WTC11 (cell line): ENCODE results near the gene PIK3CG.
"Not testable (repeated sequence)": the region's sequence is repeated elsewhere in the genome, so short reads cannot be mapped to it uniquely, and the experiment has no call there.

Source experiments
- ELF4 ChIP-seq: sonication (generic); formaldehyde crosslinking; IDR thresholded peaks from 2 replicates; pipeline ENCODE4 v1.8.1; 2022; ENCODE audit warnings: low read depth, mild to moderate bottlenecking, moderate library complexity, missing genetic modification reagents
- ETV6 ChIP-seq: sonication (generic); formaldehyde crosslinking; IDR thresholded peaks from 2 replicates; pipeline ENCODE4 v1.8.1; 2022; ENCODE audit warnings: mild to moderate bottlenecking, missing genetic modification reagents
- MXD4 ChIP-seq: fragments of 250-450 bp; sonication (Bioruptor Pico); IDR thresholded peaks from 2 replicates; pipeline ENCODE4 v1.8.0; 2021; ENCODE audit warnings: mild to moderate bottlenecking, moderate library complexity, borderline replicate concordance
- MYBL2 ChIP-seq: sonication (generic); formaldehyde crosslinking; IDR thresholded peaks from 2 replicates; pipeline ENCODE4 v1.8.1; 2023; ENCODE audit warnings: mild to moderate bottlenecking, moderate library complexity, missing genetic modification reagents
- NFYB ChIP-seq: sonication (generic); formaldehyde crosslinking; conservative IDR thresholded peaks from 2 replicates; pipeline ENCODE4 v1.8.0; 2022; ENCODE audit warnings: low read depth, missing genetic modification reagents
- NR3C1 ChIP-seq: sonication (generic); formaldehyde crosslinking; conservative IDR thresholded peaks from 2 replicates; pipeline ENCODE4 v1.8.1; 2023; ENCODE audit warnings: low read depth, mild to moderate bottlenecking, missing genetic modification reagents
- TF ChIP-seq, protein P1 (sequence below): sonication (generic); formaldehyde crosslinking; IDR thresholded peaks from 2 replicates; pipeline ENCODE4 v1.8.1; 2023; ENCODE audit warnings: mild to moderate bottlenecking, missing genetic modification reagents, moderate library complexity
- TF ChIP-seq, protein P2 (sequence below): fragments of 200-600 bp; IDR thresholded peaks from 2 replicates; pipeline ENCODE4 v1.8.0; 2022; ENCODE audit warnings: antibody characterized with exemption
- TF ChIP-seq, protein P3 (sequence below): sonication (generic); formaldehyde crosslinking; IDR thresholded peaks from 2 replicates; pipeline ENCODE4 v1.8.1; 2023; ENCODE audit warnings: mild to moderate bottlenecking, missing genetic modification reagents
- TF ChIP-seq, protein P4 (sequence below): sonication (generic); formaldehyde crosslinking; conservative IDR thresholded peaks from 2 replicates; pipeline ENCODE4 v1.8.1; 2022; ENCODE audit warnings: mild to moderate bottlenecking, missing genetic modification reagents
- TF ChIP-seq, protein P5 (sequence below): sonication (generic); formaldehyde crosslinking; IDR thresholded peaks from 2 replicates; pipeline ENCODE4 v1.8.0; 2023; ENCODE audit warnings: mild to moderate bottlenecking, missing genetic modification reagents
- TF ChIP-seq, protein P6 (sequence below): sonication (generic); formaldehyde crosslinking; IDR thresholded peaks from 2 replicates; pipeline ENCODE4 v1.8.1; 2022; ENCODE audit warnings: mild to moderate bottlenecking, moderate library complexity, missing genetic modification reagents

DNA sequence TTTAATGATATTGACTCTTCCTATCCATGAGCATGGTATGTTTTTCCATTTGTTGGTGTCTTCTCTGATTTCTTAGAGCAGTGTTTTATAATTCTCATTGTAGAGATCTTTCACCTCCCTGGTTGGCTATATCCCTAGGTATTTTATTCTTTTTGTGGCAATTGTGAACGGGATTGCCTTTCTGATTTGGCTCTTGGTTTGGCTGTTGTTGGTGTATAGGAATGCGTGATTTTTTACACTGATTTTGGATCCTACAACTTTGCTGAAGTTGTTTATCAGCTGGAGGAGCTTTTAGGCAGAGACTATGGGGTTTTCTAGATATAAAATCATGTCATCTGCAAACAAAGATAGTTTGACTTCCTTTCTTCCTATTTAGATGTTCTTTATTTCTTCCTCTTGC is 33.9 kb downstream of the PIK3CG start:
- TF ChIP-seq, protein P1, sequence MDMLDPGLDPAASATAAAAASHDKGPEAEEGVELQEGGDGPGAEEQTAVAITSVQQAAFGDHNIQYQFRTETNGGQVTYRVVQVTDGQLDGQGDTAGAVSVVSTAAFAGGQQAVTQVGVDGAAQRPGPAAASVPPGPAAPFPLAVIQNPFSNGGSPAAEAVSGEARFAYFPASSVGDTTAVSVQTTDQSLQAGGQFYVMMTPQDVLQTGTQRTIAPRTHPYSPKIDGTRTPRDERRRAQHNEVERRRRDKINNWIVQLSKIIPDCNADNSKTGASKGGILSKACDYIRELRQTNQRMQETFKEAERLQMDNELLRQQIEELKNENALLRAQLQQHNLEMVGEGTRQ (CRISPR knock-in tag), result not testable (repeated sequence)
- TF ChIP-seq, protein P2, sequence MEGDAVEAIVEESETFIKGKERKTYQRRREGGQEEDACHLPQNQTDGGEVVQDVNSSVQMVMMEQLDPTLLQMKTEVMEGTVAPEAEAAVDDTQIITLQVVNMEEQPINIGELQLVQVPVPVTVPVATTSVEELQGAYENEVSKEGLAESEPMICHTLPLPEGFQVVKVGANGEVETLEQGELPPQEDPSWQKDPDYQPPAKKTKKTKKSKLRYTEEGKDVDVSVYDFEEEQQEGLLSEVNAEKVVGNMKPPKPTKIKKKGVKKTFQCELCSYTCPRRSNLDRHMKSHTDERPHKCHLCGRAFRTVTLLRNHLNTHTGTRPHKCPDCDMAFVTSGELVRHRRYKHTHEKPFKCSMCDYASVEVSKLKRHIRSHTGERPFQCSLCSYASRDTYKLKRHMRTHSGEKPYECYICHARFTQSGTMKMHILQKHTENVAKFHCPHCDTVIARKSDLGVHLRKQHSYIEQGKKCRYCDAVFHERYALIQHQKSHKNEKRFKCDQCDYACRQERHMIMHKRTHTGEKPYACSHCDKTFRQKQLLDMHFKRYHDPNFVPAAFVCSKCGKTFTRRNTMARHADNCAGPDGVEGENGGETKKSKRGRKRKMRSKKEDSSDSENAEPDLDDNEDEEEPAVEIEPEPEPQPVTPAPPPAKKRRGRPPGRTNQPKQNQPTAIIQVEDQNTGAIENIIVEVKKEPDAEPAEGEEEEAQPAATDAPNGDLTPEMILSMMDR, result not testable (repeated sequence)
- not testable (repeated sequence) for TF ChIP-seq ELF4 (CRISPR knock-in tag); ETV6 (CRISPR knock-in tag); MXD4; NR3C1; MYBL2 (CRISPR knock-in tag); NFYB
- TF ChIP-seq, protein P3, sequence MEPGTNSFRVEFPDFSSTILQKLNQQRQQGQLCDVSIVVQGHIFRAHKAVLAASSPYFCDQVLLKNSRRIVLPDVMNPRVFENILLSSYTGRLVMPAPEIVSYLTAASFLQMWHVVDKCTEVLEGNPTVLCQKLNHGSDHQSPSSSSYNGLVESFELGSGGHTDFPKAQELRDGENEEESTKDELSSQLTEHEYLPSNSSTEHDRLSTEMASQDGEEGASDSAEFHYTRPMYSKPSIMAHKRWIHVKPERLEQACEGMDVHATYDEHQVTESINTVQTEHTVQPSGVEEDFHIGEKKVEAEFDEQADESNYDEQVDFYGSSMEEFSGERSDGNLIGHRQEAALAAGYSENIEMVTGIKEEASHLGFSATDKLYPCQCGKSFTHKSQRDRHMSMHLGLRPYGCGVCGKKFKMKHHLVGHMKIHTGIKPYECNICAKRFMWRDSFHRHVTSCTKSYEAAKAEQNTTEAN, result not testable (repeated sequence)
- TF ChIP-seq, protein P4, sequence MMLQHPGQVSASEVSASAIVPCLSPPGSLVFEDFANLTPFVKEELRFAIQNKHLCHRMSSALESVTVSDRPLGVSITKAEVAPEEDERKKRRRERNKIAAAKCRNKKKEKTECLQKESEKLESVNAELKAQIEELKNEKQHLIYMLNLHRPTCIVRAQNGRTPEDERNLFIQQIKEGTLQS (CRISPR knock-in tag), result not testable (repeated sequence)
- TF ChIP-seq, protein P5, sequence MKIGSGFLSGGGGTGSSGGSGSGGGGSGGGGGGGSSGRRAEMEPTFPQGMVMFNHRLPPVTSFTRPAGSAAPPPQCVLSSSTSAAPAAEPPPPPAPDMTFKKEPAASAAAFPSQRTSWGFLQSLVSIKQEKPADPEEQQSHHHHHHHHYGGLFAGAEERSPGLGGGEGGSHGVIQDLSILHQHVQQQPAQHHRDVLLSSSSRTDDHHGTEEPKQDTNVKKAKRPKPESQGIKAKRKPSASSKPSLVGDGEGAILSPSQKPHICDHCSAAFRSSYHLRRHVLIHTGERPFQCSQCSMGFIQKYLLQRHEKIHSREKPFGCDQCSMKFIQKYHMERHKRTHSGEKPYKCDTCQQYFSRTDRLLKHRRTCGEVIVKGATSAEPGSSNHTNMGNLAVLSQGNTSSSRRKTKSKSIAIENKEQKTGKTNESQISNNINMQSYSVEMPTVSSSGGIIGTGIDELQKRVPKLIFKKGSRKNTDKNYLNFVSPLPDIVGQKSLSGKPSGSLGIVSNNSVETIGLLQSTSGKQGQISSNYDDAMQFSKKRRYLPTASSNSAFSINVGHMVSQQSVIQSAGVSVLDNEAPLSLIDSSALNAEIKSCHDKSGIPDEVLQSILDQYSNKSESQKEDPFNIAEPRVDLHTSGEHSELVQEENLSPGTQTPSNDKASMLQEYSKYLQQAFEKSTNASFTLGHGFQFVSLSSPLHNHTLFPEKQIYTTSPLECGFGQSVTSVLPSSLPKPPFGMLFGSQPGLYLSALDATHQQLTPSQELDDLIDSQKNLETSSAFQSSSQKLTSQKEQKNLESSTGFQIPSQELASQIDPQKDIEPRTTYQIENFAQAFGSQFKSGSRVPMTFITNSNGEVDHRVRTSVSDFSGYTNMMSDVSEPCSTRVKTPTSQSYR (CRISPR knock-in tag), result not testable (repeated sequence)
- TF ChIP-seq, protein P6, sequence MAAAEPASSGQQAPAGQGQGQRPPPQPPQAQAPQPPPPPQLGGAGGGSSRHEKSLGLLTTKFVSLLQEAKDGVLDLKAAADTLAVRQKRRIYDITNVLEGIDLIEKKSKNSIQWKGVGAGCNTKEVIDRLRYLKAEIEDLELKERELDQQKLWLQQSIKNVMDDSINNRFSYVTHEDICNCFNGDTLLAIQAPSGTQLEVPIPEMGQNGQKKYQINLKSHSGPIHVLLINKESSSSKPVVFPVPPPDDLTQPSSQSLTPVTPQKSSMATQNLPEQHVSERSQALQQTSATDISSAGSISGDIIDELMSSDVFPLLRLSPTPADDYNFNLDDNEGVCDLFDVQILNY, result not testable (repeated sequence)
